ENCODE measurements around the gene OSMR. TPM values are rescaled to one million over a fixed set of nuclear protein-coding genes. Genes with fewer than 3 reads are reported as not detected.

OSMR gene
- total RNA-seq, 1 donor from 2014 or later: 5.0 TPM

GRCh38 chr5:38824821-38825220, 21.0 kb upstream of the OSMR start:
- peaks cover 13% of the 10 kb centered on the region for H3K9me3 Mint-ChIP-seq
- no peak for TF ChIP-seq CTCF (IDR thresholded peaks at IDR 0.05; ENCODE audit: unreplicated experiment)
- no peaks in the 10 kb centered on the region for H3K27me3 Mint-ChIP-seq (ENCODE audit: low read depth)
- no peaks in the 10 kb centered on the region for H3K4me1 Mint-ChIP-seq
- no peak overlapping the region for H3K4me3 Mint-ChIP-seq
- H3K27ac Mint-ChIP-seq: no peak overlapping the region
- DNase-seq (ENCODE audit: low spot score in 2 of 2, unreplicated experiment in 2 of 2): no peak
- H3K36me3 Mint-ChIP-seq: no peaks in the 10 kb centered on the region

- DNase-seq (ENCODE audit: low spot score in 2 of 2, unreplicated experiment in 2 of 2): no peak
- no peak for TF ChIP-seq CTCF (IDR thresholded peaks at IDR 0.05; ENCODE audit: unreplicated experiment)
- H3K36me3 Mint-ChIP-seq: no peaks in the 10 kb centered on the region
- H3K4me1 Mint-ChIP-seq: no peaks in the 10 kb centered on the region
- H3K27me3 Mint-ChIP-seq (ENCODE audit: low read depth): no peaks in the 10 kb centered on the region
- H3K4me3 Mint-ChIP-seq: no peak overlapping the region
- H3K27ac Mint-ChIP-seq: no peak overlapping the region
- H3K9me3 Mint-ChIP-seq: peaks cover 7% of the 10 kb centered on the region
Measured at GRCh38 chr5:38825494-38825893, 20.3 kb upstream of the OSMR start.

GRCh38 chr5:38827525-38827924, 18.3 kb upstream of the OSMR start:
- H3K27ac Mint-ChIP-seq: no peak overlapping the region
- no peak for DNase-seq (ENCODE audit: low spot score in 2 of 2, unreplicated experiment in 2 of 2)
- H3K4me3 Mint-ChIP-seq: no peak overlapping the region
- TF ChIP-seq CTCF (IDR thresholded peaks at IDR 0.05; ENCODE audit: unreplicated experiment): no peak
- peaks cover 2% of the 10 kb centered on the region for H3K4me1 Mint-ChIP-seq
- H3K27me3 Mint-ChIP-seq (ENCODE audit: low read depth): peaks cover 4% of the 10 kb centered on the region
- H3K9me3 Mint-ChIP-seq: peaks cover 2% of the 10 kb centered on the region
- no peaks in the 10 kb centered on the region for H3K36me3 Mint-ChIP-seq

GRCh38 chr5:38830521-38831051, 15.2 kb upstream of the OSMR start:
- Mint-ChIP-seq H3K4me3 (no peak overlapping the region), H3K4me1 (peaks cover 2% of the 10 kb centered on the region), H3K36me3 (no peaks in the 10 kb centered on the region), H3K9me3 (no peaks in the 10 kb centered on the region), H3K27ac (no peak overlapping the region), H3K27me3 (ENCODE audit: low read depth) (peaks cover 4% of the 10 kb centered on the region)
- no peak for DNase-seq (ENCODE audit: low spot score in 2 of 2, unreplicated experiment in 2 of 2)
- no peak for TF ChIP-seq CTCF (IDR thresholded peaks at IDR 0.05; ENCODE audit: unreplicated experiment)

GRCh38 chr5:38831117-38831516, 14.7 kb upstream of the OSMR start:
- Mint-ChIP-seq H3K4me3 (no peak overlapping the region), H3K36me3 (no peaks in the 10 kb centered on the region), H3K4me1 (peaks cover 2% of the 10 kb centered on the region), H3K9me3 (no peaks in the 10 kb centered on the region), H3K27me3 (ENCODE audit: low read depth) (peaks cover 4% of the 10 kb centered on the region), H3K27ac (no peak overlapping the region)
- DNase-seq (ENCODE audit: low spot score in 2 of 2, unreplicated experiment in 2 of 2): no peak
- TF ChIP-seq CTCF (IDR thresholded peaks at IDR 0.05; ENCODE audit: unreplicated experiment): no peak

GRCh38 chr5:38831909-38832308, 13.9 kb upstream of the OSMR start:
- Mint-ChIP-seq H3K4me3 (no peak overlapping the region), H3K36me3 (no peaks in the 10 kb centered on the region), H3K27ac (no peak overlapping the region), H3K4me1 (peaks cover 2% of the 10 kb centered on the region), H3K27me3 (ENCODE audit: low read depth) (peaks cover 4% of the 10 kb centered on the region), H3K9me3 (no peaks in the 10 kb centered on the region)
- no peak for TF ChIP-seq CTCF (IDR thresholded peaks at IDR 0.05; ENCODE audit: unreplicated experiment)
- no peak for DNase-seq (ENCODE audit: low spot score in 2 of 2, unreplicated experiment in 2 of 2)

Measured in mesothelial cell of epicardium (in vitro differentiated cells).